ENCODE measurements around the gene SARNP. TPM values are rescaled to one million over a fixed set of nuclear protein-coding genes. Genes with fewer than 3 reads are reported as not detected.

Gene SARNP
- total RNA-seq, 4 donors from 2014 or later: 56.6 to 69.3 (median 64.0) TPM

GRCh38 chr12:55726971-55727370, 90.6 kb downstream of the SARNP start:
- TF ChIP-seq CTCF (IDR thresholded peaks at IDR 0.05; ENCODE audit: low read depth): no peak

GRCh38 chr12:55725556-55725955, 92.0 kb downstream of the SARNP start:
- TF ChIP-seq CTCF (IDR thresholded peaks at IDR 0.05; ENCODE audit: low read depth): no peak

GRCh38 chr12:55724940-55725309, 92.6 kb downstream of the SARNP start:
- TF ChIP-seq CTCF (IDR thresholded peaks at IDR 0.05; ENCODE audit: low read depth): no peak

- no peak for TF ChIP-seq CTCF (IDR thresholded peaks at IDR 0.05; ENCODE audit: low read depth)
These were observed 93.1 kb downstream of the SARNP start for GRCh38 chr12:55724226-55724939.

- TF ChIP-seq CTCF (IDR thresholded peaks at IDR 0.05; ENCODE audit: low read depth): no peak
These were observed 93.9 kb downstream of the SARNP start for GRCh38 chr12:55723516-55724225.

- TF ChIP-seq CTCF (IDR thresholded peaks at IDR 0.05; ENCODE audit: low read depth): no peak
These were observed 94.6 kb downstream of the SARNP start for GRCh38 chr12:55722948-55723347.

GRCh38 chr12:55721601-55722213, 95.8 kb downstream of the SARNP start:
- TF ChIP-seq CTCF (IDR thresholded peaks at IDR 0.05; ENCODE audit: low read depth): no peak
